ENCODE measurements around the gene MLF1.
A peak's percentile ranks its signal among the peaks of the same experiment; 100 is the strongest.

The MLF1 gene

DNA sequence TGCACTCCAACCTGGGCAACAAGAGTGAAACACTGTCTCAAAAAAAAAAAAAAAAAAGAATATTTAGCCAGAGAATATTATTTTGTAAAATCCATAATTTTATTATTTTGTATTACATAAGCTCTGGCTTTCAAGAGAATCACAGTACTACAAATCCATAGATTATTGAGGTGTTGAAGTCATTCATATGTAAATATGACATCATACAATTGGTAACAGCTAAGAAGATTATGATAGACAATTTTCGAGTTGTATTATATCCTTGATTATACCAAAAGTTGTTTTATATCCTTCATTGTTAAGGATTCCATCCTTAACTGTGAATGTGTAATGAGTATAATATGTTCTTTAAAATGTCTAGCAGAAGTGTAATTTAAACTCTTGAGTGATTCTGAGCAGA lies 3.7 kb downstream of the MLF1 start:
- DNase-seq (ENCODE audit: low read depth): no peak

- no peak for DNase-seq (ENCODE audit: low read depth)
Measured at GRCh38 chr3:158590223-158590622, 19.2 kb downstream of the MLF1 start.

- DNase-seq (ENCODE audit: low read depth): no peak
Measured at GRCh38 chr3:158600787-158601186, 29.8 kb downstream of the MLF1 start.

DNA sequence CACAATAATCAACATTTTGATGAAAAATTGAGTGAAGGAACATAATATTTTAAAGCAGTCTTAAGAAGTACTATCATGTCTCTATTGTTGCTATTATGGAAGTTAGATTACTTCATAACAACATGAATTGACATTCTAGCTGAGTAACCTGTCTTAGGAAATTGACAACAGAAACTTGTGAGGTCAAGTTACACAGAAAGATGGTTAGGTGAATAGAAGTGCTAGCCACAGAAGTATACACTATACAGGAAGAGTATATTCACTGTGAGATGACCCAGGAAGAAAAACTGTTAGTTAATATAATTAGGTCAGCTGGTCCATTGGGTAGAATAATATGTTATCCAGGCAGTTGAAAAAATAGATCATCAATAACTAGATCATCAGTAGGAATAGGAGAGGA lies 31.2 kb downstream of the MLF1 start:
- DNase-seq (ENCODE audit: low read depth): no peak

DNA sequence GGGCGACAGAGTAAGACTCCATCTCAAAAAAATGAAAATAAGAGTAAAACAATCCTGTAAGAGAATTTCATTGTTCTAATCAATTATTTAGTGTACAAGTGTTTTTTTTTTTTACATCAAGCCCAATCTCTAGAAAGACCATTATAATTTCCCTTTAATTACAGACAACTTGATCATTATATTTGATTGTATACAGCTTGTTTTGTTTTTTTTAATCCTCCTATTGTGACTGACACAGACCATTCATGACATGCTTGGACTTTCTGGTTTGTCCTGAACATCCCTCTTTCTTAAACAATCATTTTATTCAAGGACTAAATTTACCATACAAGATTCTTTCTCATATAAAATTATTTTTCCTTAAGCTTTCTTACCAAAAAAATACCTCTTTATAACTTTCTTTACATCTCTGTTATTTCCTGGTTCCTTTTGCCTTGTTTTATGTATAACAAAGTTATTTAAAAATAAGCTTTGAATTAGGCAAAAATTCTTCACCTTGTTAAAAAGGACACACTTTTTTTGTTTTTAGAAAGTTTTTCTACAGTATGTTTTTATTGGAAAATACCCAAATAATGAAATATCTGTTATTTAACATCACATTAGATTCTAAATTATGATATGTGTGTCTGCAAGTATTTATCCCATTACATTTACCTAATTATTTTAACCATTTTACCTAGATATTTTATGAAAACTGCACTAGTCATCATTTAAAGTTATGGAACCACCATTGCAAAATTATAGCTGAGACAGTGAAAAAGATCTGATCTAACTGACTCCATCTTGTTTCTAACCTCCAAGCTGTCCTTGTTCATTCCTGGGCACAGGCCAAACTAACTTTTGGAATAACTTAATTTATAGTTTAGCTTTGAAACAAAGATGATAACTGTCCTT lies 47.2 kb downstream of the MLF1 start:
- DNase-seq (ENCODE audit: low read depth): no peak

- no peak for DNase-seq (ENCODE audit: low read depth)
Measured at GRCh38 chr3:158625881-158626280, 54.9 kb downstream of the MLF1 start.

GRCh38 chr3:158631981-158632380 lies 61.0 kb downstream of the MLF1 start:
- DNase-seq (ENCODE audit: low read depth): no peak

- DNase-seq (ENCODE audit: low read depth): no peak
Measured at GRCh38 chr3:158640646-158641045, 69.7 kb downstream of the MLF1 start.

DNA sequence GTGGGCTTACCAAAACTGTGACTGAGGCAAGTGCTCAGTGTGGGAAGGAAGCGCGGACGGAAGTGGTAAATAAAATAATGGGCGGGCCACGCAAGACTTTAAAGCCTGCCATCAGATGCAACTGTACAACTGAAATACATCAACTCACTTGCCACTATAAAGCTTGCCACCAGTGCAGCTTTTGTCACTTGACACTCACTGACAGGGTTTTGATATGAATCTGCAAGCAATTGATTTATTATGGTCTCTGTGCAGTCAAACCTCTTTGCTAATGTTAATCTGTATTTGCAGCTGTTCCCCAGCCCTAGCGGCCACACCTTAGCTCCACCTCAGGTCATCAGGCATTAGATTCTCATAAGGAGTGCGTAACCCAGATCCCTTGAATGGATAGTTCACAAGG lies 71.0 kb downstream of the MLF1 start:
- DNase-seq (ENCODE audit: low read depth): no peak

DNA sequence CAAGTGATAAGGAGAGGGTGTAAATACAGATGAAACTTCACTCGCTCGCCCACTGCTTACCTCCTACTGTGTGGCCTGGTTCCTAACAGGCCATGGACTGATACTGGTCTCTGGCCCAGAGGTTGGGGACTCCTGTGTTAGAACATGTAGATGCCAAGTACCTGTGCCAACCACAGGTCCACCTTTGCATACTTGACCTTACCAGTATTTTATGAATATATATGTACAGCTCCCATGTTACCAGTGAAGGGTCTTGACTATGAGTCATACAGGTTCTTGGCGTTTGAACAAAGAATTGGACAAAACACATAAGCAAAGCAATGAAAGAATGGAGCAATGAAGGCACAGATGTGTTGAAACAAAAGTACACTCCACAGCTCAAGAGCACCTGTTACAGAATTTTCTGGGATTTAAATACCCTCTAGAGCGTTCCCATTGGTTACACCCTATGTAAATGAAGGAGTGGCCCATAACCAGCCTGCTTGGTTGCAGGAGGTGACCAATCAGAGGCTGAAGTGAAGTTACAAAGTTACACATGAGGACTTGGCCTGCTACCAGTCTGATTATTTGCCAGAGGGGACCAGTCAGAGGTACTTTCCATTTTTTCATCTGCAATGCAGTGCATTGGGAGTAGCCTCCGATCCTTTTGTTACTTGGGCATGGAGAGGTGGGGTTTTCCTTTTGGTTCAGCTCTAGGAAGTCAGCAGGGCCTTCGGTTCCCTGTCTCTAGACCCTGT lies 71.6 kb downstream of the MLF1 start:
- DNase-seq (ENCODE audit: low read depth): no peak

DNA sequence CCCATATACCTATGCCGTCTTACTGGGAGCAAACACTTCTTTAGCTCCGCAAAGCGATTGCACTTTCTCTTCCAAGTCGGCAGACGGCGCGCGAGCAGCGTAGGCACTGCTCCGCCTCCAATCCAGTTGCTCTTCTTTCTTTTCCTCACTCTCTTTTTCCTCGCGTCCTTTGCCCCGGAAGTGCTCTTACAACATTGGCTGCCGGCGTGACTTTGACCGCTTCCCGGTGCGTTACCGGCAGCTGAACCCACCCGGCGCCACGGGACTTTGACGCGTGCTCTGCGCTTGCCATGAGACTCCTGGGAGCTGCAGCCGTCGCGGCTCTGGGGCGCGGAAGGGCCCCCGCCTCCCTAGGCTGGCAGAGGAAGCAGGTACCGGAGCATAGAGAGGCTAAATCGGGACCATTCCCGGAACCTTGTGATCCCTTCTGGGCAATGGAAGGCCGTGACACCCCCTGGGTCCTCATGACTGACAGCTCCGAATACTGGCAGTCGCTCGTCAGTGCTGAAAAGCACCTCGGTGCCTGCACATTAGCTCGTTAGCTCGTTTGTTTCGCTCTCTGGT lies 73.4 kb downstream of the MLF1 start, which contains the start of gene GFM1:
TSS of gene GFM1 (plus strand) at position 183 of the 564 bp plus-strand sequence. CDS start at position 291, 108 bp downstream.
- DNase-seq (ENCODE audit: low read depth): peak; percentile 69

DNA sequence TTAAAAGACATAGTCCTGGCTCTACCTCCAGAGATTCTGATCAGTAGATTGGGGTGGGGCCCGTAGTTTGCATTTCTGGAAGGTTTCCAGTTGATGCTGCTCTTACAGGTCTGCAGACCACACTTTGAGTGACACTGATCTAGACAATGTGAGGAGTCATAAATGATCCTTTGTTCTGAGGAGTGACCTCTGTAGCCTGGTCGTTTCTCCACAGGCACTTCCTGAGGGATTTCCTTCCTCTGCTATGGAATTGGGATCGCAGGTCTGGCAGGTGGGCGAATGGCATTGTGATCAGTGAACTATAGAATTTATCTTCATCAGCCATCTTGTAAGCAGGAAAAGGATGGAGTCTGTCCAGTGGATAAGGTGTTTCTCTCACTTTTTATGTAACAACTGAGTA lies 78.8 kb downstream of the MLF1 start:
- no peak for DNase-seq (ENCODE audit: low read depth)

- DNase-seq (ENCODE audit: low read depth): no peak
Measured at GRCh38 chr3:158651192-158651591, 80.2 kb downstream of the MLF1 start.

GRCh38 chr3:158652463-158652862 lies 81.5 kb downstream of the MLF1 start:
- no peak for DNase-seq (ENCODE audit: low read depth)
